Kidney glomerular epithelial cell (primary cell): ENCODE results near the gene CKM.
"Not testable (repeated sequence)": the region's sequence is repeated elsewhere in the genome, so short reads cannot be mapped to it uniquely, and the experiment has no call there.

Experiments
- DNase-seq: peaks from one replicate; lab custom pipeline; 2025; lab: John Stamatoyannopoulos, UW

The CKM gene

DNA sequence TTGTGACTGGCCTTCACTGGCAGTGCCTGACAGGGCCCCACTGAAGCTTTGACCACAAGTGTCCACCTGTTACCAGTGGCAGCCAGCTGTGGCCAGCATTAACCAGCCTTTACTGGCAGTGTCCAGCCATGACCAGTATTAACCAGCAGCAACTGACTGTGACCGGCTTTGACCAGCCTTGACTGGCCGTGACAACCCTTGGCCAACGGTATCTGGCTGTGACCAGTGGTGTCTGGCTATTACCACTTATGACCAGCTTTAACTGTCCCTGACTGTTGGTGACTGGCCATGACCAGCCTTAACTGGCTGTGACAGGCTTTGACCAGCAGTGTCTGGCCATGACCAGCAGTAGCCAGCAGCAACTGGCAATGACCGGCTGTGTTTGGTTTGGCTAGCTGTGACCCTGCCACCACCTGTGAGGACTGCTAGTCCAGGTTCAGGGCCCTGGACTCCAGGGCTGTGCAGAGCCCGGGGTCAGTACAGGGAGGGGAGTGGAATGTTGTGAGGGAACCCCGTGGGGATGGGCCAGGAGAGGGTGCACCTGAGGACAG, 32.2 kb downstream of the CKM start:
- no peak for DNase-seq

DNA sequence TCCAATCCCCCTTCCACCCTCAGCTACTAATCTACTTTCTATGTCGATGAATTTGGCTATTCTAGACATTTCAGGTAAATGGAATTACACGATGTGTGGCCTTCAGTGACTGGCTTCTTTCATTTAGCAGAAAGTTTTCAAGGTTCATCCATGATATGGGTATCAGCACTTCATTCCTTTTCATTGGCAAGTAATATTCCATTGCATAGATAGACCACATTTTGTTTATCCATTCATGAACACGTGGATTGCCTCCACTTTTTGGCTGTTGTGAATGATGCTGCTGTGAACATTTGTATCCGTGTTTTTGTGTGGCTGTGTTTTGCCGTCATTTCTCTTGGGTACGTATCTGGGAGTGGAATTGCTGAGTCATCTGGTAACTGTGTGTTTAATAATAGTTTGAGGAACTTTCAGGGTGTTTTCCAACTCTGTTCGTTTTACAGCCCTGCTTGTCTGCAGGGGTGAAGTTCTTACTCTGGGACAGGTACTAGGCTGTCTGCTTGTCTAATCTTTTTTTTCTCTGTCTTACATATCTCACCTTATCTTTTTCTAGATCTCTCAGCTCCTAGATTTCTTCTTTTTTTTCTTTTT, 39.1 kb downstream of the CKM start:
- DNase-seq: no peak

DNA sequence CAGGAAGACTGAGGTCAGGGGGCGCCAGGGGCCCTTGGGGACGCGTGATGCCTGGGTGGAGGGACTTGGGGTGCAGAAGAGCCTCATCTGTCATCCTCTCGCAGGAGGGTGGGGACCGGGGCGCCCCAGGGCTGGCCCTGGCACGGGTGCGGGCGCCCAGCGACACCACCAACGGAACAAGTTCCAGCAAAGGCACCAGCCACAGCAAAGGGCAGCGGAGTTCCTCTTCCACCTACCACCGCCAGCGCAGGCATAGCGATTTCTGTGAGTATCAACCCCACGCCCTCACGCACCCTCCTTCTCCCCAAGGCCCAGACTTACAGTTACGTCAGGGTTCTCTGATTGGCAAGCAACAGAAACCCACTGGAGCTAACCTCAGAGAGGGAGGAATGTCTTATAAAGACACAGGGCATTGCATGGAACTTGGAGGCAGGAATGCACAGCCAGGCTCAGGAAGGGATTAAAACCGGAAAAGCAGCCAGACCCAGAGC, 42.2 kb downstream of the CKM start:
- DNase-seq: no peak

DNA sequence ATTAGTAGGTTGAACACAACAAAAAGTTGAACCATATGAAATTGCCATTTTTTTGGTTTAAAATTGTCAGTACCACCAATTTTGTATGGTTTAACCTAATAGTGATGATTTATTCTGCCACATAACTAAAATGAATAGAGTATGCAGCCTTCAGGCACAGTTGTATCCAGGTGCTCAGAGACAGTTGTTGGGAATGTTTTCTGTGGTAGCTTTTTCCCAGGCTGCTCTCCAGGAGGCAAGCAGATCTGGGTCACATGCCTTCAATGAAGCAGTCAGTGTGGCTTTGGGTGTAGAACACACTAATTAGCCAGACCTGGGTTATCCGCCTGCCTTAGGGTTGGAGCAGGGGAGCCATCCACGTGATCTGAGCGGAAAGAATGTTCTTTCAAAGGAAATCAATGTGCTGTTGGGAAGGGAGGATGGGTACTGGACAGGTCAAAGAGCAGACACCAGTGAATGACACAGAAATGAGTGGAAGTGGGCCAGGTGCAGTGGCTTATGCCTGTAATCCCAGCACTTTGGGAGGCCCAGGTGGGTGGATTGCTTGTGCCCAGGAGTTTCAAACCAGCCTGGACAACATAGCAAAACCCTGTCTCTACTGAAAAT, 43.0 kb downstream of the CKM start:
- no peak for DNase-seq

DNA sequence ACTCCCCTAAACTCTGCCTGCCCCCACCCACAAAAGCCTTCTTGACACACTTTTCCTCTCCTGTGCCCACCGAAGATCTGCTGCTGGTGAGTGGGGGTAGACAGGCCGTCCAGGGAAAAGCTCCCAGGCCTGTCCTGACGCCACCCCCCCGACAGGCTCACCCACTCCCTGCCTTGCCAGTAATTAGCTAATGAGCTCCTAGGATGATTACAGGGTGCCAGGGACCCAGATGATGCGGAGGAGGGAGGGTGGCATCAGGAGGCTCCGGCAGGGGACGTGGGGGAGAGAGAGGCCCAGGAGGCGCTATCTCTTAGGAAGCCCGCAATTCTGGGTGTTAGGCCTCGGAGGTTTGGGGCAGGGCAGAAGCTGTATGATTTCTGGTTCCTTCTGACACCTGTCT, 44.6 kb downstream of the CKM start:
- no peak for DNase-seq

DNA sequence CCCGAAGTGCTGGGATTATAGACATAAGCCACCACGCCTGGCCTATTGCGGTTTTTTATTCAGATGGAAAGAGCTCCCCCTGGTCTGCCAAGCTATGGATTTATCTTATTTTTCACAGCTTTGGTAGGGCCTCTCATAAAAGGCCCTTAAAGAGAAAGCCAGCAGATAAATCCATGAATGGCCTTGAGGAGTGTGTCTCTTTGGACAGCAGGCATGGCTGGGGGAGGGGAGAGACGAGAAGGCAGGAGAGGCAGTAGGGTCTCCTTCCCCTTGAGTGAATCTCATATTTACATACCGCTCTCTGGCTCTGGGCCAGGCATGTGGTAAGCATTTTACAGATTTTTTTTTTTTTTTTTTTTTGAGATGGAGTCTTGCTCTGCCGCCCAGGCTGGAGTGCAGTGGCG, 46.4 kb downstream of the CKM start:
- DNase-seq: no peak

DNA sequence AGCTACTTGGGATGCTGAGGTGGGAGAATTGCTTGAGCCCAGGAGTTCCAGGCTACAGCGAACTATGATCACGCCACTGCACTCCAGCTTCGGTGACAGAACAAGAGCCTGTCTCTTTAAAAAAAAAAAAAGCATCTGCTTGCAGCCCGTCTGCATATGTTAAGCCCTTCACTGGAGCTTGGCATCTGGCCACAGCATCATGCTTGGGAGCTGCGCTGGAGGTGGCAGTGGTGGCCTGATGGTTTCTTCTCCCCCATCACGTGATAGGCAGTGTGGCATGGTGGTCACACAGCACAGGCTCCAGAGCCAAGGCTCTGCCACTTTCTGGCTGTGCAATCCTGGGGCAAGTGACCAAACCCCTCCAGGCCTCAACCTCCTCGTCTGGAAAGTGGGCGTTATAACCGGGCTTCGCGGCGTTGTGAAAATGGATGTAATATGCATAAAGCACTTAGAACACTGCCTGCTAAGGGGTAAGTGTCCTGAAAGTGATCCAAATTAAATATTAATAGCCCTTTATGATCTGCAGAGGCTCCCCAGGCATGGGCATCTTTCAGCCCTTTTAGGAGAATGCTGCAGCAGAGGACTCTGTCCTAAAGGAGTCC, 47.2 kb downstream of the CKM start:
- DNase-seq: no peak

DNA sequence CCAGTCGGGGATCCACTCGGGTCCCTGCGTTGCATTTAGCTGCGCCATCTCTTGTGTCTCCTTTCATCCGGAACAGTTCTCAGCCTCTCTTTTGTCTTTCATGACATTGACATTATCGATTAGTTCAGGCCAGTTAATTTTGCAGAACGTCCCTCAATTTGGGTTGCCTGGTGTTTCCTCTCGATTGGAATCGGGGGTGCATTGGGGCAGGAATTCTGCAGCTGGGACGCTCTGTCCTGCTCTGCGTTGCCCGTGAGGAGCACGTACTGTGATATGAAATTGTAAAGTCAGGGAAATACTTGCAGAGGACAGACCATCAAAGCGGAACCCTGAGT, 49.2 kb downstream of the CKM start:
- no peak for DNase-seq

DNA sequence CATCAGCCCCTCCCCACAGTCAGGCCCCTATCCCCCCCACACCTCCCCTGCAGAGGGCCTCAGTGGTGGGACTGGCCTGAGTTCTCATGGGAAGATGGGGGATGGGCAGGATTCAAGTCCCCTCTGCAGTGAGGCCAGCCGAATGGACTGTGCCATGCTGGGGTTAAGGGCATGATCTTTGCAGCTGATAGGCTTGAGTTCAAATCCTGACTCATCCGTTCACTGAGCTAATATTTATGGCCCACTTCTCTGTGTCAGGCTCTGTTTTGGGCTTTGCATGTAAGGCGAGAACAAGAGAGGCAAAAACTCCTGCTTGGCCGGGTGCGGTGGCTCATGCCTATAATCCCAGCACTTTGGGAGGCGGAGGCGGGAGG, 51.0 kb downstream of the CKM start:
- DNase-seq: no peak

DNA sequence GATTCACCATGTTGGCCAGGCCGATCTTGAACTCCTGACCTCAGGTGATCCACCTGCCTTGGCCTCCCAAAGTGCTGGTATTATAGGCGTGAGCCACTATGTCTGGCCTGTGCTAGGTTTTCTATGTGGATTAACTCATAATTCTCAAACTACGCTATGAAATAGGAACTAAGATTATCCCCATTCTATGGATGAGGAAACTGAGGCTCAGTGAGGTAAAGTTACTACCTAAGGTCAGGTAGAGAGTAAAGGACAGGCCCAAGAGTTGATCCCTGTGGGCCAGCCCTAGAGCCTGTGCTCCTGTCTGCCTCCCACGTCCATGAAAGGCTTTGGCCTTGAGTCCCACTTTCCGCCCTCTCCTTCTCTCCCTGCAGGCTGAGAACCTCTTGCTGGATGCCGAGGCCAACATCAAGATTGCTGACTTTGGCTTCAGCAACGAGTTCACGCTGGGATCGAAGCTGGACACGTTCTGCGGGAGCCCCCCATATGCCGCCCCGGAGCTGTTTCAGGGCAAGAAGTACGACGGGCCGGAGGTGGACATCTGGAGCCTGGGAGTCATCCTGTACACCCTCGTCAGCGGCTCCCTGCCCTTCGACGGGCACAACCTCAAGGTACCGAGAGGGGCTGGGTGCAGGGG, 51.5 kb downstream of the CKM start:
- DNase-seq: no peak

DNA sequence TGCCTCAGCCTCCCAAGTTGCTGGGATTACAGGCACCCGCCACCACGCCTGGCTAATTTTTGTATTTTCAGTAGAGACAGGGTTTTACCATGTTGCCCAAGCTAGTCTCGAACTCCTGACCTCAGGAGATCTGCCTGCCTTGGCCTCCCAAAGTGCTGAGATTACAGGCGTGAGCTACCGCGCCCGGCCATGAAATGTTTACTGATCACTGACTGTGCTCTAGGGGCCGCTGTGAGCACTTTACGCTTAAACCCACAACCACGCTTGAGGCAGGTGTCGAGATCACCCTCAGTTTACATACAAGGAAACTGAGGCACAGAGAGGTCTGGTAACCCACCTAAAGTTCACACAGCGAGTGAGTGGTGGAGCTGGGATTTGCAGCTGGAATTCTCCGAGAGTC, 52.7 kb downstream of the CKM start:
- DNase-seq: not testable (repeated sequence)

DNA sequence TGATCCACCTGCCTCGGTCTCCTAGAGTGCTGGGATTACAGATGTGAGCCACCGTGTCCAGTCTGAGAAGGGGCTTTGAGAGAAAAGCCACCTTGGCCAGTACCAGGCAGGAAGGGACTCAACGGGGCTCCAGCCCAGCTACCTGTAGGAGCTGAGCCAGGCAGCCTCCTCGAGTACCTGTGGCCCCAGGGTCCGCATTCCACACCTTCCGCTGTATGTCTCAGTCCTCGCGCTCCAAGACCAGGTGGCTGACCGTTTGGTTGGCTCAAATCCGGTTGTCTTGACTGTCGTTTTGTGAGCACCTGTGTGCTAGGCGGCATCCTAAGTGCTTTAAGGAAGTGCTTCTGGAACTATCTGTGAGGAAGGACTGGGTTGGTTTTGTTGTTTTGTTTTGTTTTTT, 55.4 kb downstream of the CKM start:
- DNase-seq: no peak

DNA sequence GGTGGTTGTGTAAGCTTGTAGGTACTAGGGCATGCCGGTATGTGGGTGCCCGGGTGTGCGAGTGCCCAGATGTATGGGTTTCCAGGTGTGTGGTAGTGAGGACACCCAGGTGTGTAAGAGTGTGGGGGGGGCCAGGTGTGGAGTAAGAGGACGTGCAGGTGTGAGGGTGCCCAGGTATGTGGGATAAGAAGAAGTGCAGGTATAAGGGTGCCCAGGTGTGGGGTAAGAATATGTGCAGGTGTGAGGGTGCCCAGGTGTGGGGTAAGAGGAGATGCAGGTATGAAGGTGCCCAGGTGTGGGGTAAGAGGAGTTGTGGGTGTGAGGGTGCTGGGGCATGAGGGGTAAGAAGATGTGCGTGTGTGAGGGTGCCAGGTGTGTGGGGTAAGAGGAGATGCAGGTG, 57.3 kb downstream of the CKM start:
- DNase-seq: no peak

DNA sequence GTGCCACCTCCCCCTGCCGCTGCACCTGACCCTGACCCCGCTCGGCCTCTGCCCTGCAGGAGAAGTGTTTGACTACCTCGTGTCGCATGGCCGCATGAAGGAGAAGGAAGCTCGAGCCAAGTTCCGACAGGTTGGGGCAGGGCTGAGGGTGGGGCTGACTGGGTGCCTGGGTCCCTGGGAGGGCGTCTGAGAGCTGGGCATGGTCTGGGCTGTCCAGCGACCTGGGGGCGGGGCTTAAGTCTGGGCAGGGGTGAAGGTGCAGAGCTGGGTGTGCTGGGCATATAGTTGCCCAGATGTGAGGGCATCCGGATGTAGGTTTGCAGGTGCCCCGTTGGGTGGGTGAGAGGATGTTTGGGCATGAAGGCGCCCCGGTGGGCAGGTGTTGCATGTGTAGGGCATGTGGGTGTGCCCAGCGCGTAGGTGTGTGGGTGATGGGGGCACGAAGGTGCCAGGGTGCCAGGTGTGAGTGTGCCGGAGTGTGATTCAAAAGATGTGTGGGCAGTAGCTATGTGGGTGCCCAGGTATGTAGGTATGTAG, 57.8 kb downstream of the CKM start:
- no peak for DNase-seq

DNA sequence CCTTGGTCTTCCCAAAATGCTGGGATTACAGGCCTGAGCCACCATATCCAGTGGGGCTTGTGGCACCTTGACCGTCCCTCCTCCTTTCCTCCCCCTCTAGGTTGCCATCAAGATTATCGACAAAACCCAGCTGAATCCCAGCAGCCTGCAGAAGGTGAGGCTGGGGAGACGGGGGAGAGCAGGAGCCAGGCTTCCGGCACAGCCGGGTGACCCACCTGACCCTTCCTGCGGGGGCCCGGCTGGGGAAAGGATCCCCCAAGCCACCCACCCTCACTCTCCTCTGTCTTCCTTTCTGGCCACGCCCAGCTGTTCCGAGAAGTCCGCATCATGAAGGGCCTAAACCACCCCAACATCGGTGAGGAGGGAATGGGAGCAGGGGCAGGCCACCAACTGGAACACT, 59.7 kb downstream of the CKM start:
- no peak for DNase-seq

DNA sequence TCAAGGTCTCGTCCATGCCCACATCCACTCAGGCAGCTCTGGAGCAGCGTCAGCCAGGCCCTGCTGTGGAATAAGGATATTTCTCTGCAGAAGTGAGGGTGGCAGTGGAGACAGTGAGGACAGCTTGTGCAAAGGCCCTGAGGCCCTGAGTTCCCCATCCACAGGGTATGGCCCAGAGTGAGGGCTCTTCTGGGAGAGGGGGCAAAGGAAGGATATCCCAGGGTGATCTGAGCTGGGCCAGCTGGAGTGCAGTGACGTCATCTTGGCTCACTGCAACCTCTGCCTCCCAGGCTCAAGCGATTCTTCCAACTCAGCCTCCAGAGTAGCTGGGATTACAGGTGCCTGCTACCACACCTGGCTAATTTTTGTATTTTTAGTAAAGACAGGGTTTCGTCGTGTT, 60.1 kb downstream of the CKM start:
- DNase-seq: no peak

DNA sequence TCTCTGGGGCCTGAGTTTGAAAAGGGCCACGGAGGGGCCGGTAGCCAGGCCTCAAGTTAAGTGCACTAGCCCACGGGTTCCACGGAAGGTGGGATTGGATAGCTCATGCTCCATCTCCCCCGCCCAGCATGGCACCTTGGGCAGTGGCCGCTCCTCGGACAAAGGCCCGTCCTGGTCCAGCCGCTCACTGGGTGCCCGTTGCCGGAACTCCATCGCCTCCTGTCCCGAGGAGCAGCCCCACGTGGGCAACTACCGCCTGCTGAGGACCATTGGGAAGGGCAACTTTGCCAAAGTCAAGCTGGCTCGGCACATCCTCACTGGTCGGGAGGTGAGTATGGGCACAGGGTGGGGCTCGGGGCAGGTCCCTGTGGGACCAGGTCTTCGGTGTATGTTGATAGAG, 63.8 kb downstream of the CKM start:
- no peak for DNase-seq

DNA sequence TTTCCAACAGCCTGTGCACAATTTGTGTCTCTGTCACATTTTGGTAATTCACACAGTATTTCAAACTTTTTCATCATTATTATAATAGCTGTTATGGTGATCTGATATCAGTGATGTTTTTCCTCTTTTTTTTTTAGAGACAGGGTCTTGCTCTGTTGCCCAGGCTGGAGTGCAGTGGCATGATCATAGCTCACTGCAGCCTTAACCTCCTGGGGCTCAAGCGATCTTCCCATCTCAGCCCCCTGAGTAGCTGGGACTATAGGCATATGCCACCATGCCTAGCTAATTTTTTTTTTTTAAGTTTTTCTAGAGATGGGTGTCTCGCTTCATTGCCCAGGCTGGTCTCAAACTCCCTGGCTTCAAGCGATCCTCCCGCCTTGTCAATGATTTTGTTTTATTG, 65.8 kb downstream of the CKM start:
- no peak for DNase-seq
